IMR-90 (cell line): Measurements from ENCODE around the gene SYT6.

Source experiments
- CEBPB ChIP-seq: IDR thresholded peaks from 2 replicates; pipeline ENCODE4 v1.6.1; 2012; ENCODE audit warnings: low read depth, low read length, improper control_type of control experiment
- TF ChIP-seq, protein P1 (sequence below): conservative IDR thresholded peaks from 2 replicates; pipeline ENCODE4 v1.5.1; 2012; ENCODE audit warnings: mild to moderate bottlenecking, low read depth, low read length, improper control_type of control experiment

DNA sequence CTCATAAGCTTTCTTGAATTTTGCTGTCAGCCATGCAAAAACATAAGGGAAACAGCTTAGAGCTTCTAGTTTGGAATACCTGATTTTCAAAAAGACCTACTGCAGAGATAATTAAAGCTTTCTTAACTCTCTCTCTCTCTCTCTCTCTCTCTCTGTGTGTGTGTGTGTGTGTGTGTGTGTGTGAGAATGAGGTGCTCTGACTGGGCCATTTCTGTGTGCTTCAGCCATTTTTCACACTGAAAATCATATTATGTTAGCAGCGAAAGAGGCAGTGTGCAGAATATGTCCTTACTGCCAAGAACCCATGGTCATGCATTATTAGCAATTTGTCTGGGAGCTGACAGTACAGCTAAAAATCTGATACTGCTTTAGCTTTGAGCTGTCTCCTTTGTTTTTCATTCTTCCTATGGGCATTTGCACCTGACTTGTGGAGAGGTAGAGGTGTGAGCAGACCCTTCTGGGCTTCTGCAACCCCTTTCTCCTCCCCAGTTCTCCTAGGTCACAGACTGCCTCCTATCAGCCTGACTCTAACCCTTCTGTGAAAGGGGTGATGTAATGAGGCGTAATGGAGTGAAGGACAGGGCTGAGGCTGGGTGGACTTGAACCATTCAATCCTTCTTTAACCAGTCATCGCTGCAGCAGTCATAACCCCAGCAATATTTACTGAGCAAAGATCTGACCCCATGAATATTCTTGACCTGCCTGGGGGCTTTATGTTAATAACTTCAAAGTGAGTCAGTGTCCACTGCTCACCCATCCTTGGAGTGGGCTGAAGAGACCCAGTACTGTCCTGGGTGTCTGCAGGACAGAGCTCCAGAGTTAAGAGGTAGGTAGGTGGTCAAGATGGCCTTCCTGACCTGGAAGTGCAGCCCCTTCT lies 61.2 kb downstream of the SYT6 start:
- TF ChIP-seq CEBPB, result no peak
- TF ChIP-seq, protein P1, sequence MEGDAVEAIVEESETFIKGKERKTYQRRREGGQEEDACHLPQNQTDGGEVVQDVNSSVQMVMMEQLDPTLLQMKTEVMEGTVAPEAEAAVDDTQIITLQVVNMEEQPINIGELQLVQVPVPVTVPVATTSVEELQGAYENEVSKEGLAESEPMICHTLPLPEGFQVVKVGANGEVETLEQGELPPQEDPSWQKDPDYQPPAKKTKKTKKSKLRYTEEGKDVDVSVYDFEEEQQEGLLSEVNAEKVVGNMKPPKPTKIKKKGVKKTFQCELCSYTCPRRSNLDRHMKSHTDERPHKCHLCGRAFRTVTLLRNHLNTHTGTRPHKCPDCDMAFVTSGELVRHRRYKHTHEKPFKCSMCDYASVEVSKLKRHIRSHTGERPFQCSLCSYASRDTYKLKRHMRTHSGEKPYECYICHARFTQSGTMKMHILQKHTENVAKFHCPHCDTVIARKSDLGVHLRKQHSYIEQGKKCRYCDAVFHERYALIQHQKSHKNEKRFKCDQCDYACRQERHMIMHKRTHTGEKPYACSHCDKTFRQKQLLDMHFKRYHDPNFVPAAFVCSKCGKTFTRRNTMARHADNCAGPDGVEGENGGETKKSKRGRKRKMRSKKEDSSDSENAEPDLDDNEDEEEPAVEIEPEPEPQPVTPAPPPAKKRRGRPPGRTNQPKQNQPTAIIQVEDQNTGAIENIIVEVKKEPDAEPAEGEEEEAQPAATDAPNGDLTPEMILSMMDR, result no peak
